Measurements from ENCODE around the gene GNAT1. TPM values are rescaled to one million over a fixed set of nuclear protein-coding genes. Genes with fewer than 3 reads are reported as not detected.
"Not testable (repeated sequence)": the region's sequence is repeated elsewhere in the genome, so short reads cannot be mapped to it uniquely, and the experiment has no call there.

The GNAT1 gene
- total and polyA plus RNA-seq, 3 experiments from 2014 or later, result not detected

GRCh38 chr3:50244813-50245212 lies 53.4 kb downstream of the GNAT1 start:
- Mint-ChIP-seq H3K4me1 (peaks cover 65 to 88% (median 75%) of the 10 kb centered on the region in 3 donors), H3K36me3 (peaks cover 0 to 43% (median 0%) of the 10 kb centered on the region in 3 donors), H3K4me3 (peak overlapping the region in 5 of 7 donors; percentile 18 to 37 (median 23)), H3K27ac (peak overlapping the region; percentile 57 to 99 (median 94))
- H3K27me3 ChIP-seq (ENCODE audit: insufficient read depth, low read length, poor library complexity, severe bottlenecking); H3K27me3 Mint-ChIP-seq; H3K4me3 ChIP-seq (ENCODE audit: low read length); H3K9me3 Mint-ChIP-seq; DNase-seq; H3K9me3 ChIP-seq (ENCODE audit: low read length); H3K27ac ChIP-seq (ENCODE audit: low read depth, low read length): not testable (repeated sequence)
- H3K4me1 ChIP-seq (ENCODE audit: insufficient read depth, low read length), result peaks cover 96% of the 10 kb centered on the region
- peaks cover 17% of the 10 kb centered on the region for H3K36me3 ChIP-seq (ENCODE audit: insufficient read depth, low read length)
- ChIA-PET POLR2A (interaction anchor here (0.7 to 1.2 kb wide), 2 partner anchors 10 to 77 kb away, joined by 3 to 4 read pairs; no protein-coding TSS in a partner anchor), CTCF (interaction anchor here (1.0 to 9.2 kb wide), 7 partner anchors 10 to 51 kb away, joined by 3 to 116 read pairs (median 17); partner anchors contain the start of genes GNAI2 and GNAT1)

GRCh38 chr3:50245251-50245745 lies 53.9 kb downstream of the GNAT1 start:
- Histone ChIP-seq H3K36me3 (ENCODE audit: insufficient read depth, low read length) (peaks cover 16% of the 10 kb centered on the region), H3K4me1 (ENCODE audit: insufficient read depth, low read length) (peaks cover 96% of the 10 kb centered on the region), H3K4me3 (ENCODE audit: low read length) (peak overlapping the region; percentile 59), H3K27ac (ENCODE audit: low read depth, low read length) (peak overlapping the region; percentile 75), H3K9me3 (ENCODE audit: low read length) (no peaks in the 10 kb centered on the region), H3K27me3 (ENCODE audit: insufficient read depth, low read length, poor library complexity, severe bottlenecking) (no peaks in the 10 kb centered on the region)
- ChIA-PET POLR2A (interaction anchor here (0.7 kb wide), 1 partner anchor 76 kb away, joined by 4 read pairs; no protein-coding TSS in a partner anchor), CTCF (interaction anchor here (1.0 to 9.2 kb wide), 6 partner anchors 10 to 51 kb away, joined by 3 to 116 read pairs (median 24); partner anchors contain the start of genes GNAI2 and GNAT1)
- H3K9me3 Mint-ChIP-seq, result no peaks in the 10 kb centered on the region
- DNase-seq, result no peak
- peaks cover 65 to 88% (median 74%) of the 10 kb centered on the region in 3 donors for H3K4me1 Mint-ChIP-seq
- peak overlapping the region; percentile 81 to 99 (median 96) for H3K27ac Mint-ChIP-seq
- H3K27me3 Mint-ChIP-seq, result no peaks in the 10 kb centered on the region
- peaks cover 0 to 43% (median 0%) of the 10 kb centered on the region in 3 donors for H3K36me3 Mint-ChIP-seq
- H3K4me3 Mint-ChIP-seq, result peak overlapping the region in 6 of 7 donors; percentile 18 to 79 (median 48)

DNA sequence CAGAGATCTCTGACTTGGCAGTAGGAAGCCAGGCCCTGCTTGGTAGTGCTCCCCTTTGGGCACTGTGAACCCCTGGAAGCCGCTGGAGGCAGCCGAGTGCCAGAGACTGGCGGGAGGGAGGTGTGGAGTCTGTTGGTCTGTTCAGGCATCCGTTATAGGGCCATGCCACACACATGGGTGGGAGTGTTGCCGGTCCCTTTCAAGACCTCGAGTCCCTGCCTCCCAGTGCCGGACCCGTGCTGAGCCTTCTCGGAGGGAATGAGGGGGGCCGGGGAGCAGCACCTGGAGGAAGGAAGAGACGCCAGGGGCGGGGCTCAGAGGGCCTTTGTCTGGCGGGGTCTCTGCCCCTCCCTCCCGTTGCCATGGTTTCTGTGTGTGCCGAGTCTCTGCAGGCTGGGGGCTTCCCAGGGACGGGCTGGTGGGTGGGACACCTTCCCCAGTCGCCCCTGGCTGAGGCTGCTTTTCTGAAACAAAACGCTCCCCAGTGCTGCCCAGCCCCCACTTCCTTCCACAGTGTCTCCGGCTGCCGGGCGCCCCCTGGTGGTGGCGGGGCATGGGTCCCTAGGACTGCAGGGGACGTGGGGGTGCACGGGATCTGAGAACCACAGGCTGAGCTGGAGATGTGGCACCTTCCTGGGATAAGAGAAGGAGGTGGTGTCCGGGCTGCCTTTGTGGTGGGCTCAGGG lies 54.6 kb downstream of the GNAT1 start:
- H3K27me3 Mint-ChIP-seq, result no peaks in the 10 kb centered on the region
- peak overlapping the region; percentile 81 to 99 (median 96) for H3K27ac Mint-ChIP-seq
- no peaks in the 10 kb centered on the region for H3K9me3 Mint-ChIP-seq
- no peaks in the 10 kb centered on the region for H3K27me3 ChIP-seq (ENCODE audit: insufficient read depth, low read length, poor library complexity, severe bottlenecking)
- DNase-seq, result peak; percentile 88 to 97 (median 94)
- H3K4me3 Mint-ChIP-seq, result peak overlapping the region; percentile 70 to 79 (median 76)
- no peaks in the 10 kb centered on the region for H3K9me3 ChIP-seq (ENCODE audit: low read length)
- peaks cover 0 to 46% (median 0%) of the 10 kb centered on the region in 3 donors for H3K36me3 Mint-ChIP-seq
- H3K4me1 ChIP-seq (ENCODE audit: insufficient read depth, low read length), result peaks cover 92% of the 10 kb centered on the region
- H3K27ac ChIP-seq (ENCODE audit: low read depth, low read length), result peak overlapping the region; percentile 75
- CTCF ChIA-PET, result interaction anchor here (0.7 to 9.2 kb wide), 32 partner anchors 12 to 706 kb away, joined by 3 to 241 read pairs (median 6); partner anchors contain the start of genes GNAI2, GNAT1, HEMK1 and HYAL2
- H3K4me1 Mint-ChIP-seq, result peaks cover 65 to 91% (median 75%) of the 10 kb centered on the region in 3 donors
- H3K36me3 ChIP-seq (ENCODE audit: insufficient read depth, low read length), result peaks cover 15% of the 10 kb centered on the region
- POLR2A ChIA-PET, result interaction anchor here (0.6 to 1.7 kb wide), 8 partner anchors 8 to 91 kb away, joined by 3 to 20 read pairs (median 6); partner anchors contain the start of genes GNAI2, HYAL3 and NAA80
- H3K4me3 ChIP-seq (ENCODE audit: low read length), result peak overlapping the region; percentile 59

DNA sequence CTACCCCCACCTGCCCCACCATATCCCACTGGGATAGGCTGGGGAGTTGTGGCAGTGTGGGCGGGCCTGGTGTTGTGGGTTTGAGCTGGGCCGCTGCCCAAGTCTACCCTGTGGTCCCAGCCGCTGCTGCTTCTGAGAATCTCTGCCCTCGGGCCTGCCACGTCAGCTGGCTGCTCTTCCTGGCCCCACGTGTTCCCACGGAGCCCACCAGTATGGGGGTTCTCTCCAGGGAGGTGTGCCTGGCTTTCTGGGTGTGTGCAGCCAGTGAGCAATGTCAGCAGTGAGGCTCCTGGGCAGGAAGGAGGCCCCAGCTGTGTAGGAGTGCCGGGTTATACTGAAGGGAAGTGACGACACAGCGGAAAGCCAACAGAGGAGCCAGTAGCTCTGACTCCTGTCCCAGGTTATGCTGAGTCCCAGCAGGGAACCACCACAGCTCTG lies 55.1 kb downstream of the GNAT1 start:
- H3K4me1 Mint-ChIP-seq, result peaks cover 65 to 91% (median 75%) of the 10 kb centered on the region in 3 donors
- H3K9me3 Mint-ChIP-seq, result no peaks in the 10 kb centered on the region
- peaks cover 17% of the 10 kb centered on the region for H3K36me3 ChIP-seq (ENCODE audit: insufficient read depth, low read length)
- peaks cover 0 to 46% (median 0%) of the 10 kb centered on the region in 3 donors for H3K36me3 Mint-ChIP-seq
- peak; percentile 66 to 87 (median 80) for DNase-seq
- peak overlapping the region; percentile 59 for H3K4me3 ChIP-seq (ENCODE audit: low read length)
- peak overlapping the region; percentile 90 to 99 (median 96) for H3K27ac Mint-ChIP-seq
- H3K4me1 ChIP-seq (ENCODE audit: insufficient read depth, low read length), result peaks cover 92% of the 10 kb centered on the region
- ChIA-PET CTCF (interaction anchor here (0.7 to 9.2 kb wide), 32 partner anchors 11 to 707 kb away, joined by 3 to 241 read pairs (median 6); partner anchors contain the start of genes GNAI2, GNAT1, HEMK1 and HYAL2), POLR2A (interaction anchor here (0.6 to 1.7 kb wide), 10 partner anchors 9 to 90 kb away, joined by 3 to 20 read pairs (median 6); partner anchors contain the start of genes GNAI2, HYAL3, IFRD2 and NAA80)
- H3K27me3 Mint-ChIP-seq, result no peaks in the 10 kb centered on the region
- peak overlapping the region; percentile 75 for H3K27ac ChIP-seq (ENCODE audit: low read depth, low read length)
- no peaks in the 10 kb centered on the region for H3K9me3 ChIP-seq (ENCODE audit: low read length)
- H3K27me3 ChIP-seq (ENCODE audit: insufficient read depth, low read length, poor library complexity, severe bottlenecking), result no peaks in the 10 kb centered on the region
- peak overlapping the region; percentile 70 to 79 (median 76) for H3K4me3 Mint-ChIP-seq

Other genes with a start within 250 kb of the GNAT1 start
- 100 to 1,000 TPM; 127 to 136 TPM for gene RBM5, start 102.7 kb upstream of the GNAT1 start, total RNA-seq
- 36.9 TPM for gene RBM5, start 102.7 kb upstream of the GNAT1 start, polyA plus RNA-seq
- gene SEMA3F, start 36.3 kb upstream of the GNAT1 start, total RNA-seq, result not detected
- not detected for gene SEMA3F, start 36.3 kb upstream of the GNAT1 start, polyA plus RNA-seq
- gene SLC38A3, start 13.7 kb downstream of the GNAT1 start, total RNA-seq, result not detected
- gene SLC38A3, start 13.7 kb downstream of the GNAT1 start, polyA plus RNA-seq, result not detected
- 100 to 1,000 TPM; 259 to 265 TPM for gene GNAI2, start 44.6 kb downstream of the GNAT1 start, total RNA-seq
- gene GNAI2, start 44.6 kb downstream of the GNAT1 start, polyA plus RNA-seq, result 665 TPM
- under 1 TPM in 1 of 2 experiments, not detected in 1; 0.22 TPM for gene SEMA3B, start 77.5 kb downstream of the GNAT1 start, total RNA-seq
- not detected for gene SEMA3B, start 77.5 kb downstream of the GNAT1 start, polyA plus RNA-seq
- not detected for gene LSMEM2, start 87.5 kb downstream of the GNAT1 start, total RNA-seq
- not detected for gene LSMEM2, start 87.5 kb downstream of the GNAT1 start, polyA plus RNA-seq
- 100 to 1,000 TPM; 191 to 192 TPM for gene IFRD2, start 100.8 kb downstream of the GNAT1 start, total RNA-seq
- 66.8 TPM for gene IFRD2, start 100.8 kb downstream of the GNAT1 start, polyA plus RNA-seq
- gene HYAL3, start 107.8 kb downstream of the GNAT1 start, total RNA-seq, result 1 to 10 TPM; 7.7 to 8.4 TPM
- gene HYAL3, start 107.8 kb downstream of the GNAT1 start, polyA plus RNA-seq, result 3.6 TPM
- 10 to 100 TPM; 17.3 to 18.3 TPM for gene NAA80, start 107.8 kb downstream of the GNAT1 start, total RNA-seq
- 19.3 TPM for gene NAA80, start 107.8 kb downstream of the GNAT1 start, polyA plus RNA-seq
- gene HYAL1, start 112.0 kb downstream of the GNAT1 start, total RNA-seq, result under 1 TPM in 1 of 2 experiments, not detected in 1; 0.13 TPM
- 0.81 TPM for gene HYAL1, start 112.0 kb downstream of the GNAT1 start, polyA plus RNA-seq
- gene HYAL2, start 131.1 kb downstream of the GNAT1 start, total RNA-seq, result 10 to 100 TPM; 13.7 to 13.9 TPM
- gene HYAL2, start 131.1 kb downstream of the GNAT1 start, polyA plus RNA-seq, result 10.8 TPM
- 10 to 100 TPM; 31.4 to 36.6 TPM for gene TUSC2, start 136.6 kb downstream of the GNAT1 start, total RNA-seq
- gene TUSC2, start 136.6 kb downstream of the GNAT1 start, polyA plus RNA-seq, result 52.9 TPM
- gene RASSF1, start 149.2 kb downstream of the GNAT1 start, total RNA-seq, result 10 to 100 TPM; 70.8 to 71.9 TPM
- 152 TPM for gene RASSF1, start 149.2 kb downstream of the GNAT1 start, polyA plus RNA-seq
- 1 to 10 TPM in 1 of 2 experiments, under 1 TPM in 1; 0.97 to 1.3 TPM for gene ZMYND10, start 154.1 kb downstream of the GNAT1 start, total RNA-seq
- gene ZMYND10, start 154.1 kb downstream of the GNAT1 start, polyA plus RNA-seq, result 1.1 TPM
- gene NPRL2, start 159.2 kb downstream of the GNAT1 start, total RNA-seq, result 10 to 100 TPM; 44.6 to 48.0 TPM
- 59.5 TPM for gene NPRL2, start 159.2 kb downstream of the GNAT1 start, polyA plus RNA-seq
- 10 to 100 TPM; 32.4 to 37.7 TPM for gene CYB561D2, start 159.3 kb downstream of the GNAT1 start, total RNA-seq
- gene CYB561D2, start 159.3 kb downstream of the GNAT1 start, polyA plus RNA-seq, result 78.2 TPM
- 10 to 100 TPM; 30.5 to 33.2 TPM for gene TMEM115, start 167.9 kb downstream of the GNAT1 start, total RNA-seq
- 47.2 TPM for gene TMEM115, start 167.9 kb downstream of the GNAT1 start, polyA plus RNA-seq